ENCODE results near the gene C19orf18.

- TF ChIP-seq CTCF (conservative IDR thresholded peaks at IDR 0.05 in 1 of 2, IDR thresholded peaks at IDR 0.05 in 1 of 2; ENCODE audit: low read depth in 1 of 2, low read length in 2 of 2): no peak
- TF ChIP-seq EZH2 (IDR thresholded peaks at IDR 0.05; ENCODE audit: low read length, missing control alignments): no peak
These were observed 29.0 kb upstream of the C19orf18 start for GRCh38 chr19:58003174-58003828.
